Adrenal gland (tissue), 5 donors: ENCODE data around the gene ATL1.

Experiments used
- CTCF ChIP-seq, 6 experiments: fragments of 450-650 bp in 4 of 6; fragments of 200-600 bp in 2 of 6; sonication (generic) in 1 of 6; IDR thresholded peaks; 1 replicate in 5 of 6; 2 replicates in 1 of 6; pipeline versions ENCODE4 v1.5.1 to v1.8.0; 2016 to 2021; ENCODE audit warnings: antibody characterized with exemption in 6 of 6, mild to moderate bottlenecking in 2 of 6, moderate library complexity in 1 of 6
- POLR2A ChIP-seq, 2 donors: fragments of 450-650 bp; IDR thresholded peaks; one replicate each; pipeline ENCODE4 v1.6.1; 2017; ENCODE audit warnings: antibody characterized with exemption in 2 of 2, mild to moderate bottlenecking in 2 of 2, moderate library complexity in 1 of 2
- donor health status: DM: no; HTN: no; CAD: no.

GRCh38 chr14:50677527-50678063, 117.7 kb downstream of the ATL1 start:
- TF ChIP-seq CTCF (IDR thresholded peaks at IDR 0.05) (no peak), POLR2A (IDR thresholded peaks at IDR 0.05) (no peak)
